Activated CD8-positive, alpha-beta T cell treated with anti-CD3 and anti-CD28 coated beads for 36 hours (primary cell): ENCODE results near the gene MRPL34. TPM values are rescaled to one million over a fixed set of nuclear protein-coding genes. Genes with fewer than 3 reads are reported as not detected.

Source experiments
- ATAC-seq: fragments of 200-7000 bp; cut with Tn5 transposase; one replicate; pipeline ENCODE4 v1.10.0; 2021; ENCODE audit warnings: mild to moderate bottlenecking, moderate library complexity
- CTCF ChIA-PET: fragments of 350-600 bp; sonication (Branson Sonifier 250); formaldehyde crosslinking; loops from one replicate; lab custom pipeline; 2021; ENCODE audit warnings: antibody characterized with exemption; lab: Charles Lee
- POLR2A ChIA-PET: fragments of 350-600 bp; sonication (Branson Sonifier 250); formaldehyde crosslinking; loops from one replicate; lab custom pipeline; 2021; ENCODE audit warnings: antibody characterized with exemption; lab: Charles Lee
- DNase-seq: peaks from one replicate; pipeline ENCODE4 v3.0.0-alpha.2; 2020
- H3K27ac Mint-ChIP-seq: one replicate; pipeline ENCODE4 v1.8.0; 2021; ENCODE audit warnings: mild to moderate bottlenecking, mixed read lengths
- H3K27me3 Mint-ChIP-seq: one replicate; pipeline ENCODE4 v1.8.0; 2021; ENCODE audit warnings: mixed read lengths
- H3K36me3 Mint-ChIP-seq: one replicate; pipeline ENCODE4 v1.8.0; 2021; ENCODE audit warnings: low read depth, mixed read lengths
- H3K4me1 Mint-ChIP-seq: one replicate; pipeline ENCODE4 v1.8.0; 2021; ENCODE audit warnings: low read depth, mixed read lengths
- H3K4me3 Mint-ChIP-seq: one replicate; pipeline ENCODE4 v1.8.0; 2021; ENCODE audit warnings: mild to moderate bottlenecking, moderate library complexity, mixed read lengths
- H3K9me3 Mint-ChIP-seq: one replicate; pipeline ENCODE4 v1.8.0; 2021; ENCODE audit warnings: mixed read lengths
- CTCF ChIP-seq: fragments of 200-600 bp; IDR thresholded peaks from one replicate; pipeline ENCODE4 v1.8.0; 2022; ENCODE audit warnings: antibody characterized with exemption, mild to moderate bottlenecking
- intact Hi-C: fragments of 100-400 bp; cut with micrococcal nuclease; formaldehyde crosslinking; loops from one replicate; pipeline ENCODE4 v1.10.0; 2022
- total RNA-seq, 2 experiments: library from RNA; stranded (reverse); gene quantifications; one replicate each; pipeline ENCODE4 v1.2.3, GENCODE V29; 2021

MRPL34 gene
- total RNA-seq, 2 experiments from 2014 or later: 101 to 107 TPM

DNA sequence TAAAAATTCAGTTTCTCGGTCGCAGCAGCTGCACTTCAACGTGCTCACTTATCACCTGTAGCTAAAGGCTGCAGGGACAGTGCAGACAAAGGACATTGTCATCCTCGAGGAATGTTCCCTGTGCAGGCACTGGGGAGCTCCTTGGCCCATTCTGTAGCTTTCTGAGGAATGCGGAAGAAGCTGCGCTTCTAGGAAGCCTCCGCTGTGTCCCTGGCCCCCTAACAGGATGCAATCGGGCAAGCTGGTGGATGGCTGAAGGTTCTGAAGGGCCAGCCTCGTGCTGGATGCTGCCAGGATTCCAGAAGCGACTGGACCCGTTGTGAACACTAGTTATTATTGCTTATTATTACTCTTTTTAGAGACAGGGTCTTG lies 20.9 kb downstream of the MRPL34 start:
- no peak overlapping the region for H3K27ac Mint-ChIP-seq
- ATAC-seq (no peak), DNase-seq (no peak)
- H3K4me3 Mint-ChIP-seq: no peak overlapping the region
- ChIA-PET CTCF (interaction anchor here (1.6 kb wide), 1 partner anchor 18 kb away, joined by 6 read pairs; no protein-coding TSS in a partner anchor), POLR2A (interaction anchor here (1.2 to 1.3 kb wide), 2 partner anchors 20 to 21 kb away, joined by 4 read pairs; no protein-coding TSS in a partner anchor)
- H3K27me3 Mint-ChIP-seq: no peaks in the 10 kb centered on the region
- H3K9me3 Mint-ChIP-seq: no peaks in the 10 kb centered on the region
- intact Hi-C loops: no loop called here
- peaks cover 5% of the 10 kb centered on the region for H3K36me3 Mint-ChIP-seq
- no peak for TF ChIP-seq CTCF
- H3K4me1 Mint-ChIP-seq: peaks cover 10% of the 10 kb centered on the region

DNA sequence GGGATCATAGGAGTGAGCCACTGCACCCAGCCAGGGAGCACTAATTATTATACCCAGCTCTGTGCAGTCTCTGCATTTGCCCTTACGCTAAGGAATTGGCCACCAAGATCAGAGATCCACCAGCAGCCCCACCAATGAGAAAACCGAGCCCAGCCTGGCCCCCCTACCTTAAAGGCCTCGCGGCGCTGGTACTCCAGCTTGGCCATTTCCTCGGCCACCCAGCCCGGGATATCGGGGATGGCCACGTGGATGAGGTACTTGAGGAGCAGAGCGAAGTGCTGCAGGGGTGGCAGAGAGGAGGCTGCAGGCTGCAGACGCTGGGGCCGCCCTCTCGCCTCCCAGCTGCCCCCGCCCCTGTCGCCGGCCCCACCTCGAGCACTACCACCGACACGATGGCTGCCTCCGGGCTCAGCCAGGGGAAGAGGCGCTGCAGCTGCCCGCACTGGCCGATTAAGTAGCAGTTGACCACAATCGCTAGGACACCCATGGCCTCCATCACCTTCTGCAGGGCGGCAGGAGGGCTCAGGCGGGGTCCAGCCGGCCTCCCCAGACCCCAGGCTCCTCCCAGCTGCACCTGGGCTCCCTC lies 21.5 kb downstream of the MRPL34 start:
- DNase-seq: no peak
- POLR2A ChIA-PET: interaction anchor here (0.6 to 1.9 kb wide), 5 partner anchors 10 to 107 kb away, joined by 3 to 4 read pairs (median 4); no protein-coding TSS in a partner anchor
- TF ChIP-seq CTCF: no peak
- H3K4me3 Mint-ChIP-seq: no peak overlapping the region
- CTCF ChIA-PET: interaction anchor here (0.9 to 1.6 kb wide), 2 partner anchors 18 to 19 kb away, joined by 4 to 6 read pairs; partner anchors contain the start of gene DDA1
- H3K4me1 Mint-ChIP-seq: peaks cover 10% of the 10 kb centered on the region
- no peak overlapping the region for H3K27ac Mint-ChIP-seq
- ATAC-seq: no peak
- no peaks in the 10 kb centered on the region for H3K9me3 Mint-ChIP-seq
- H3K27me3 Mint-ChIP-seq: no peaks in the 10 kb centered on the region
- intact Hi-C loops: no loop called here
- H3K36me3 Mint-ChIP-seq: peaks cover 5% of the 10 kb centered on the region

DNA sequence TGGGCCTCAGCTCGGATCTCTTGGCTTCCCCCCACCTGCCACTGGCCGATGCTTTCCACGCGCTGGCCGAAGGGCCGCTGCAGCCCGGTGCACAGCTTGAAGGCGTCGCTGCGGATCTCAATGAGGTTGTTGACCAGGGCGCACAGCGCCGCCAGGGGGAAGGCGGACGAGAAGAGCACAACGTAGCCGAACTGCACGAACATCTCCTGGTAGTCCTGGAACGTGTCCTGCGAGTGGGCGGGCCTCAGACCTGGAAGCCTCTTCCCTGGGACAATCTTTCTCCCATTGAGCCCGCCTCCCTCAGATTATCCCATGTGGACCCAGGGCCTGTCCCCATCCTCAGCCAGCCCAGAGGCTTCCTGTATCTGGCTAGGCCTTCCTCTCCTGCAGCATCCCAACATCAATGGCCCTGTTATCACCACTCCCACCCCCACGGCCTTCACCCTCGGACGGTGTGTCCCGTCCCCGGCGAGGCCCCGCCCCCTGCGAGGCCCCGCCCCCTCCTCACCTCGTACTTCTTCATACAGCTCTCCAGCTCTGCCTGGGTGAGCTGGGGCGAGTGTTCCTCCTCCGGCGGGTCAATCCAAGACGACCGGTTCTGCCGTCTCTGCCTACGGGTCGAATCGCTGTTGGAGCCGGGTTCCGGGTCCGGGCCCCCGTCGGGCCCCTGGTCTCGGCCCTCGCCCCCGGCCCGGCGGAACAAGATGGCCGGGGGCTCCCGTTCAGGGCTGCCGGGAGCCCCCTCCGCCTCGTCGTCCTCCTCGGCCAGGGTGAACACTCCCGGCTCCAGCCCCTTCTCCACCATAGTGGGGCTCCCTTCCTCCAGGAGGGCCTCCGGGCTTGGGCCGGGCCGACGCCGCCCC lies 22.2 kb downstream of the MRPL34 start:
- no peak for TF ChIP-seq CTCF
- Mint-ChIP-seq H3K36me3 (no peaks in the 10 kb centered on the region), H3K4me1 (peaks cover 10% of the 10 kb centered on the region), H3K27ac (no peak overlapping the region), H3K27me3 (no peaks in the 10 kb centered on the region), H3K9me3 (no peaks in the 10 kb centered on the region), H3K4me3 (peak overlapping the region; percentile 65)
- intact Hi-C loops: no loop called here
- ChIA-PET CTCF (interaction anchor here (0.7 to 0.9 kb wide), 2 partner anchors 19 to 21 kb away, joined by 3 to 4 read pairs; partner anchors contain the start of gene DDA1), POLR2A (interaction anchor here (0.6 to 1.9 kb wide), 8 partner anchors 11 to 107 kb away, joined by 3 to 8 read pairs (median 4); partner anchors contain the start of genes DDA1 and MRPL34)
- DNase-seq (peak; percentile 66), ATAC-seq (peak; percentile 74)

DNA sequence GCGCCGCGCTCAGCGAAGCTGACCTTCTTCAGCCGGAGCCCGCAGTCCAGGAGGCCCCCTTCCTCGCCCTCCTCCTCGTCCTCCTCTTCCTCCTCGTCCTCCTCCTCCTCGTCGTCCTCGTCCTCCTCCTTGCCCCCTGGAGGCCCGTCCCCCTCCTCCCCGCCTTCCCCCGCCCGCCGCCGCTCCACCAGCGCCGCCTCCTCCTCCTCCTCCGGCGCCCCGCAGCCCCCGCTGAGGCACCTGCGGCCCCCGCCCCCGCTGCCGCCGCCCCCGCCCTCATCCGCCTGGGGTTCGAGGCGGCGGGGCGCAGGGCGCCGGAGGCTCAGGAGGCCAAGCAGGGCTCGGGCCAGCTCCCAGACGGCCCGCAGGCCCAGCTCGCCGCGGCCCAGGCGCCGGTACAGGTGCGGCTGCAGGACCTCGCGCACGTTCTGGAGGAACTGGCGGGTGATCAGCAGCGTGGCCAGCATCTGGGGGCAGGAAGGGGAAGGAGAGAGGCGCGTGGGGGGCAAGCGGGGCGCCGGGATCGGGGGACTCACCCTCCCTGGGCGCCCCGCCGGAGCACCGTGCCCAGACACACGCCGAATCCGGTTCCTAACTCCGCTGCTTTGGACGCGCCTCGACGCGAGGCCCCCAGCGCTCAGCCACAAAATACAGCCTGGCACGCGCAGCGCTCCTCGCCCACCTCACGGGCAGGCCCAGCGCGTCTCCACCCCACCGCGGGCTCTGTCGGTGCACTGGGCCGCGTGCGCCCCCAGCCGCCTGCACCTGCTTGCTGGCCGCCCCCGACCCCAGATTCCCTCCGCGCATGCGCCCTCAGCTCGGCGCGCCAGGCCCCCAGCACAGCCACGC lies 23.1 kb downstream of the MRPL34 start:
- ChIA-PET CTCF (interaction anchor here (0.7 to 1.7 kb wide), 2 partner anchors 22 to 57 kb away, joined by 3 to 5 read pairs; no protein-coding TSS in a partner anchor), POLR2A (interaction anchor here (1.0 to 1.9 kb wide), 4 partner anchors 12 to 24 kb away, joined by 3 to 8 read pairs (median 4); partner anchors contain the start of genes DDA1 and MRPL34)
- no peaks in the 10 kb centered on the region for H3K36me3 Mint-ChIP-seq
- peak; percentile 18 for ATAC-seq
- H3K9me3 Mint-ChIP-seq: no peaks in the 10 kb centered on the region
- TF ChIP-seq CTCF: no peak
- intact Hi-C loops: no loop called here
- H3K4me3 Mint-ChIP-seq: peak overlapping the region; percentile 65
- peak overlapping the region; percentile 34 for H3K27ac Mint-ChIP-seq
- no peaks in the 10 kb centered on the region for H3K27me3 Mint-ChIP-seq
- peak; percentile 52 for DNase-seq
- H3K4me1 Mint-ChIP-seq: peaks cover 14% of the 10 kb centered on the region
